Activated naive CD8-positive, alpha-beta T cell treated with anti-CD3 and anti-CD28 coated beads, Interleukin-2, amount 10 ng/mL, durations not matched to agents 7 days and 5 days (primary cell): ENCODE results near the gene ZNF581. TPM values are rescaled to one million over a fixed set of nuclear protein-coding genes. Genes with fewer than 3 reads are reported as not detected.

Source experiments
- ATAC-seq: fragments of 150-1000 bp; cut with Tn5 transposase; one replicate; pipeline ENCODE4 v1.10.0; 2021; ENCODE audit warnings: low read depth, moderate library complexity
- POLR2A ChIA-PET: fragments of 350-600 bp; sonication (Branson Sonifier 250); formaldehyde crosslinking; loops from one replicate; lab custom pipeline; 2021; ENCODE audit warnings: antibody characterized with exemption; lab: Charles Lee
- DNase-seq: peaks from one replicate; pipeline ENCODE4 v3.0.0; 2021
- H3K27ac Mint-ChIP-seq: one replicate; pipeline ENCODE4 v1.8.0; 2022; ENCODE audit warnings: mild to moderate bottlenecking, mixed read lengths
- H3K27me3 Mint-ChIP-seq: one replicate; pipeline ENCODE4 v1.8.0; 2022; ENCODE audit warnings: mild to moderate bottlenecking, moderate library complexity, mixed read lengths
- H3K36me3 Mint-ChIP-seq: one replicate; pipeline ENCODE4 v1.8.0; 2021; ENCODE audit warnings: mild to moderate bottlenecking, mixed read lengths
- H3K4me1 Mint-ChIP-seq: one replicate; pipeline ENCODE4 v1.8.0; 2021; ENCODE audit warnings: mixed read lengths
- H3K4me3 Mint-ChIP-seq: one replicate; pipeline ENCODE4 v1.8.0; 2022; ENCODE audit warnings: mild to moderate bottlenecking, moderate library complexity, mixed read lengths
- H3K9me3 Mint-ChIP-seq: one replicate; pipeline ENCODE4 v1.8.0; 2021; ENCODE audit warnings: mixed read lengths
- total RNA-seq, 2 experiments: library from RNA; stranded (reverse); gene quantifications; one replicate each; pipeline ENCODE4 v1.2.3, GENCODE V29; 2021

Gene ZNF581
- total RNA-seq, 2 experiments from 2014 or later: 28.6 to 31.7 TPM

- peak; percentile 80 for DNase-seq
- peaks cover 43% of the 10 kb centered on the region for H3K4me1 Mint-ChIP-seq
- POLR2A ChIA-PET: no interaction called here
- H3K36me3 Mint-ChIP-seq: peaks cover 19% of the 10 kb centered on the region
- H3K27ac Mint-ChIP-seq: peak within 1 kb of the TSS; percentile 97
- ATAC-seq: peak; percentile 35
- H3K4me3 Mint-ChIP-seq: peak within 1 kb of the TSS; percentile 97
- H3K27me3 Mint-ChIP-seq: no peaks in the 10 kb centered on the region
- H3K9me3 Mint-ChIP-seq: no peaks in the 10 kb centered on the region
Measured at GRCh38 chr19:55640577-55641425, 2.6 kb upstream of the ZNF581 start, which contains the start of gene ZNF580. ZNF580 (plus strand) TSS chr19:55641002; CDS start chr19:55642509, 1,507 bp downstream.

DNA sequence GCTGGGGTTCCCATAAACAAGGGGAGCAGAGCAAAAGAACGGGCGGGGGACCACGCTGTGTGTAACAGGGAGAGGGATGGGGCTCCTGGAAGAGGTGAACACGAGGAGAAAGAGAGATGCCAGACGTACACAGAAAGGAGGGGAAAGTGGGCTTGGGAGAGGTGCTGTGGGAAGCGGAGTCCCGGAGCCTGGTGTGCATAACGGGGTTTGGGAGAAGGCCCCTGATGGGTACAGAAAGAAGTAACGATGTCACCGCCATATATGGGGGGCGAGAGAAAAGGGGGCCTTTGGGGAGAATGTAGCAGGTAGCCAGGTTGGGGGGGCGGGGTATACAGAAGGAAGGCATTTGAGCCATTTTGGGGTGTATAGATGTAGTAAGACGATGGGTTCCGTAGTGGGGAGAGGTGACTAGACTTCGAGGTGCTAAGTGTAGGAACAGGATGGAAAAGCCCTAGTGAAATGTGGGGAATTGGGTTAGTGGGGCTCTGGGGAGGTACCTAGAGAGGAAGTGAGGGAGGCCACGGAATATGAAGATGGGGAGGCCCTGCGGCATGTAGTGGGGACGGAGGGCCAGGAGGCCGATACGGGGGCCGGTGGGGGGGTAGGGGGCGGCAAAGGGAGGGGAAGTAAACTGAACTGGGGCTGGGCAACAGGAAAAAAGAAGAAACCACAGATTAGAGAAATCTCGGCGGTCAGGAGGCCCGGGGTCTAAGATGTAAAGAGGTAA, 1.9 kb upstream of the ZNF581 start:
- POLR2A ChIA-PET: interaction anchor here (1.0 to 2.5 kb wide), 4 partner anchors 9 to 42 kb away, joined by 4 to 20 read pairs (median 8); partner anchors contain the start of genes FIZ1, U2AF2 and ZNF524
- Mint-ChIP-seq H3K27ac (peak overlapping the region; percentile 97), H3K4me3 (peak overlapping the region; percentile 97), H3K27me3 (no peaks in the 10 kb centered on the region), H3K9me3 (no peaks in the 10 kb centered on the region), H3K36me3 (peaks cover 13% of the 10 kb centered on the region), H3K4me1 (peaks cover 35% of the 10 kb centered on the region)
- ATAC-seq (no peak), DNase-seq (no peak)

DNA sequence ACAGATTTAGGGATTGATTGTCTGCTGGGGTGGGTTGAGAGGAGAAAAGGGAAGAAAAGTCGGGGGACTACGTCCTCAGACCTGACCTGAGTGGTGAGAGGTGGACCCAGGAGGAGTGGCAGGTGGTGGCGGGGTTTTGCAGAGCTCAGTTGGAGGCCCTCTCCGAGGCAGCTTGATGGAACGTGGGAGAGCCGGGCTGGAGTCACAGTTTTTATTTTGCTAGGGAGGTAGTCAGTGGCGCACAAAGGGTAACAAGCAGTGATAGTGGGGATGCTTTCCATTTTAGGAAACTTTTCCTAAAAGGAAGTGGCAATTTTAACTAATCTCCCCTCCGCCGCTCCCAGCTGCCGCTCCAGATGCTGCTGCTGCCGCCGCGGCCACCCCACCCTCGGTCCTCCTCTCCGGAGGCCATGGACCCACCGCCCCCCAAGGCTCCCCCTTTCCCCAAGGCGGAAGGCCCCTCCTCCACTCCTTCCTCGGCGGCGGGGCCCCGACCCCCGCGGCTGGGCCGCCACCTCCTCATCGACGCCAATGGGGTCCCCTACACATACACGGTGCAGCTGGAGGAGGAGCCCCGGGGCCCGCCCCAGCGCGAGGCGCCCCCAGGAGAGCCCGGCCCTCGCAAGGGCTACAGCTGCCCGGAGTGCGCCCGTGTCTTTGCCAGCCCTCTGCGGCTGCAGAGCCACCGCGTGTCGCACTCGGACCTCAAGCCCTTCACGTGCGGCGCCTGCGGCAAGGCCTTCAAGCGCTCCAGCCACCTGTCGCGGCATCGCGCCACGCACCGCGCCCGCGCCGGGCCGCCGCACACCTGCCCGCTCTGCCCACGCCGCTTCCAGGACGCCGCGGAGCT, 1.1 kb upstream of the ZNF581 start:
- POLR2A ChIA-PET: interaction anchor here (0.8 to 2.5 kb wide), 7 partner anchors 8 to 258 kb away, joined by 4 to 20 read pairs (median 7); partner anchors contain the start of genes FIZ1, TMEM238, U2AF2 and ZNF524
- no peaks in the 10 kb centered on the region for H3K27me3 Mint-ChIP-seq
- H3K36me3 Mint-ChIP-seq: peaks cover 13% of the 10 kb centered on the region
- peak overlapping the region; percentile 99 for H3K27ac Mint-ChIP-seq
- H3K4me3 Mint-ChIP-seq: peak overlapping the region; percentile 97
- peaks cover 38% of the 10 kb centered on the region for H3K4me1 Mint-ChIP-seq
- DNase-seq (peak; percentile 56), ATAC-seq (peak; percentile 13)
- no peaks in the 10 kb centered on the region for H3K9me3 Mint-ChIP-seq

DNA sequence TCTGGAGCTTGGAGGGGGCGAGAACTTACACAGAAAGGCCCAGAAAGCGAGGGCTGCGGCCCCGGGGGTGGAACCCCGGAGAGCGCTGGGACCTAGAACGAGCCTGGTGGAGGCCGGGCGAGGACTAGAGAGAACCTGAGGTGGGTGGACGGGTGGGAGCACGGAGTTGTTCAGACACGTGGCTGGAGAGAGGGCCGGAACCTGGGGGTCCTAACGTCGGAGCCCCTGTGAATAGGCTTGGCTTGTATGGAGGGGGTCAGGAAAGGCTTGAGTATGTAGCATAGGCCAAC, 383 bp downstream of the ZNF581 start:
- peak overlapping the region; percentile 99 for H3K27ac Mint-ChIP-seq
- POLR2A ChIA-PET: interaction anchor here (2.5 kb wide), 1 partner anchor 10 kb away, joined by 20 read pairs; the partner anchor contains the start of gene U2AF2
- H3K9me3 Mint-ChIP-seq: no peaks in the 10 kb centered on the region
- DNase-seq (no peak), ATAC-seq (no peak)
- H3K4me3 Mint-ChIP-seq: peak overlapping the region; percentile 97
- H3K4me1 Mint-ChIP-seq: peaks cover 30% of the 10 kb centered on the region
- peaks cover 8% of the 10 kb centered on the region for H3K36me3 Mint-ChIP-seq
- no peaks in the 10 kb centered on the region for H3K27me3 Mint-ChIP-seq

DNA sequence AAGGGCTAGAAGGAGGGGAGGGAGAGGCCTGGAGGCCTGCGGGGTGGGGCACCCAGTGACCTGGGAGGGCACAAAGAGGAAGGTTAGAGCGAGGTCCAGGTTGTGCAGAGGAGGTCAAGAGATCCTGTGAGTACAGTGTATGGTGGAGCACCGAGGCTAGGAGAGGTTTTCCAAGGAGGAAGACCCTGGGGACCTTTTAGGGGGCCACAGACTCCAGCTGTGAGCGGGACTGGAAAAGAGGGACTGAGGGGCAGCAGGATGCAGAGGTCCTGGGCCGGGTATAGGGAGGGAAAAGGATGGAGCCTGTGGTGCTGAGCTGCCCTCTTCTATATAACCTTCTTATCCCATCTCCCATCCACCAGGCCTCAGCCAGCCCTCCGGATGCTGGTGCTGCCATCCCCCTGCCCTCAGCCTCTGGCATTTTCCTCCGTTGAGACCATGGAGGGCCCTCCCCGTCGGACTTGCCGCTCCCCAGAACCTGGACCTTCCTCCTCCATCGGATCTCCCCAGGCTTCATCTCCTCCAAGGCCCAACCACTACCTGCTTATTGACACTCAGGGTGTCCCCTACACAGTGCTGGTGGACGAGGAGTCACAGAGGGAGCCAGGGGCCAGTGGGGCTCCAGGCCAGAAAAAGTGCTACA, 863 bp downstream of the ZNF581 start:
- H3K27me3 Mint-ChIP-seq: no peaks in the 10 kb centered on the region
- POLR2A ChIA-PET: interaction anchor here (2.5 kb wide), 1 partner anchor 10 kb away, joined by 20 read pairs; the partner anchor contains the start of gene U2AF2
- H3K4me1 Mint-ChIP-seq: peaks cover 27% of the 10 kb centered on the region
- peak overlapping the region; percentile 99 for H3K27ac Mint-ChIP-seq
- peaks cover 5% of the 10 kb centered on the region for H3K36me3 Mint-ChIP-seq
- no peaks in the 10 kb centered on the region for H3K9me3 Mint-ChIP-seq
- ATAC-seq: no peak
- DNase-seq: no peak
- H3K4me3 Mint-ChIP-seq: peak overlapping the region; percentile 97

DNA sequence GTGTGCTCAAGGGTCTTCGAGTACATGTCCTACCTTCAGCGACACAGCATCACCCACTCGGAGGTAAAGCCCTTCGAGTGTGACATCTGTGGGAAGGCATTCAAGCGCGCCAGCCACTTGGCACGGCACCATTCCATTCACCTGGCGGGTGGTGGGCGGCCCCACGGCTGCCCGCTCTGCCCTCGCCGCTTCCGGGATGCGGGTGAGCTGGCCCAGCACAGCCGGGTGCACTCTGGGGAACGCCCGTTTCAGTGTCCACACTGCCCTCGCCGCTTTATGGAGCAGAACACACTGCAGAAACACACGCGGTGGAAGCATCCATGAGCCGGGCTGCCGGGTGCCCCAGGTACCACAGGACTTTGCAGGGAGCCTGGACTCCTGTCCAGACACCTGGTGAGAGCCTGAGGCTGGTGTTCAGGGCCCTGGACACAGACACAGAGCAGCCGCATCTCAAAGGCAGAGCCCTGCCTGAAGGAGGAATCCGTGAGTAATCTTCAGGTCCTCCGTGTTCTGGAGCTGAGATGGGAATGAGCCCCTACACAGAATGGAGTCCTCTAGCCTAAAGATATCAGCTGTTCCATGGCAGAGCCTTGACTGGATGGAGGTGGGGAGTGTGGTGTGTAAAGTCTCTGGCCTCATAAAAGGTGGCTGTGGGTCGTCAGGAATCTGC, 1.5 kb downstream of the ZNF581 start:
- Mint-ChIP-seq H3K27ac (peak overlapping the region; percentile 99), H3K4me3 (peak overlapping the region; percentile 97)
- no peak for DNase-seq

DNA sequence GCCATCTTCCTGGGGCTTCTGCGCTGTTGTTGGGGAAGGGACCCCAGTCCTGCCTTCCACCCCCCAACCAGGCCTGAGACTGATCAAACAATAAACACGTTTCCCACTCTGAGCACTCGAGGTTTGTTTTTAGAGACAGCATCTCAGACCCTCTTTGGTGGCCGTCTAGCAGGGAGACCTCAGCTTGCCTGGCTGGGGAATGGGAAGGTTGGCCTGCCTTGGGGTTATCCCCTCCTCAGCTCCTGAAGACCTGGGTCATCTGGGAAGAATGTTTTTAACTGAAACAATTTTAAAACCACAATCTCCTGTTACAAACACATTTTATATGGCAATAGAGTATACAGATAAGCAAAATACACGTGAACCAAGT, 2.0 kb downstream of the ZNF581 start:
- no peak for ATAC-seq
- Mint-ChIP-seq H3K27ac (no peak overlapping the region), H3K4me1 (peaks cover 31% of the 10 kb centered on the region), H3K27me3 (no peaks in the 10 kb centered on the region), H3K9me3 (no peaks in the 10 kb centered on the region), H3K36me3 (peaks cover 8% of the 10 kb centered on the region), H3K4me3 (peak overlapping the region; percentile 52)
- DNase-seq: no peak
- POLR2A ChIA-PET: interaction anchor here (0.5 to 0.7 kb wide), 3 partner anchors 11 to 974 kb away, joined by 3 read pairs; no protein-coding TSS in a partner anchor

More for the DNA sequence above, 1.5 kb downstream of the ZNF581 start:
- ATAC-seq: no peak
- POLR2A ChIA-PET: interaction anchor here (0.5 kb wide), 1 partner anchor 11 kb away, joined by 3 read pairs; no protein-coding TSS in a partner anchor
- Mint-ChIP-seq H3K9me3 (no peaks in the 10 kb centered on the region), H3K27me3 (no peaks in the 10 kb centered on the region), H3K36me3 (peaks cover 8% of the 10 kb centered on the region), H3K4me1 (peaks cover 31% of the 10 kb centered on the region)

GRCh38 chr19:55646889-55647731, 3.7 kb downstream of the ZNF581 start:
- Mint-ChIP-seq H3K9me3 (no peaks in the 10 kb centered on the region), H3K27ac (peak overlapping the region; percentile 79), H3K27me3 (no peaks in the 10 kb centered on the region), H3K36me3 (peaks cover 11% of the 10 kb centered on the region), H3K4me3 (peak overlapping the region; percentile 89), H3K4me1 (peaks cover 26% of the 10 kb centered on the region)
- ATAC-seq (no peak), DNase-seq (no peak)
- POLR2A ChIA-PET: interaction anchor here (0.6 to 2.0 kb wide), 5 partner anchors 10 to 1787 kb away, joined by 3 to 13 read pairs (median 4); partner anchors contain the start of gene ZNF784

DNA sequence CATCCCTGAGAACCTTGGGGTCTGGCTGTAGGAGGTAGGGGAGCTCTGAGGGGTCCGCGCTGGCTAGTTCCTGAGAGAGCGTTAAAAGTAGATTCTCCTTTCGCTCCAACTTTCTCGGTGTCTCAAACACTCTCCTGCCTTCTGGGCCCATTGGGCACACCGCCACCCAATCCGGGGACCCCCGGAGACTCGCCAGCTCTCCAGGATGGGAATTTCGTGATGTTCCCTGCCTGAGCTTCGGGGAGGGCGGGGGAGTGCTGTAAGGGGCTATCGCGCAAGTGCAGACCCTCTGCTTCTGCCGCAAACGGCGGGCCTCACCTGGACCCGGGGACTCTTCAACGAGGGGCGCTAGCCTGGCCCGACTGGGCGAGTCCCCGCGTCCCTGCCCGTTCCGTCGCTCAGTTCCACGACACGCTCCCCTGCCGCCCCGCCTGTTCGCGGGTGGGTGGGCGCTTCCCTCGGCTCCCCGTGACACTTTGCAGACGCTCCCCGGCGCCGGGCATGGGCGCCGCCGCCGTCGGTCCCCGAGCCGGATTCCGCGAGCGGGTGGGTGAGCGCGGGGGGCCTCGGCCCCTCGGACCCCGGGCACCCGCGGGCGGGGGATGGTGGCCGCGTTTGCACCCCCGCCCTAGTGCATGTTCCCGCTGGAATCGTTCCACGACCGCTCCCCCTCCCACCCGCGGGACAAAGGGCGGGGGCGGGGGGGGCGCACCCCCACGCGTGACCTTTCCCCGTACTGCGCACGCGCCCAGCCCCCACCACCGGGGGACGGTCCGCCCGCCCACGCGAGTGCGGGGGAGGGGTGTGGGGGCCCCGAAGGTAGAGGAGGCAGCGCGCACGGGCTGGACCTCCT, 4.5 kb downstream of the ZNF581 start, which contains the start of gene CCDC106:
CCDC106 (plus strand) TSS at position 481 of the 853 bp plus-strand sequence. CDS start 835 bp downstream, outside the sequence.
- peak within 1 kb of the TSS; percentile 89 for H3K4me3 Mint-ChIP-seq
- ATAC-seq (peak; percentile 35), DNase-seq (peak; percentile 79)
- POLR2A ChIA-PET: interaction anchor here (0.6 to 2.0 kb wide), 5 partner anchors 11 to 1788 kb away, joined by 3 to 13 read pairs (median 4); partner anchors contain the start of gene ZNF784
- H3K36me3 Mint-ChIP-seq: peaks cover 11% of the 10 kb centered on the region
- no peaks in the 10 kb centered on the region for H3K9me3 Mint-ChIP-seq
- no peaks in the 10 kb centered on the region for H3K27me3 Mint-ChIP-seq
- peak within 1 kb of the TSS; percentile 83 for H3K27ac Mint-ChIP-seq
- H3K4me1 Mint-ChIP-seq: peaks cover 24% of the 10 kb centered on the region

GRCh38 chr19:55648585-55649267, 5.3 kb downstream of the ZNF581 start:
- no peak for ATAC-seq
- Mint-ChIP-seq H3K4me3 (peak overlapping the region; percentile 84), H3K27ac (peak overlapping the region; percentile 83), H3K4me1 (peaks cover 19% of the 10 kb centered on the region), H3K36me3 (peaks cover 11% of the 10 kb centered on the region), H3K9me3 (no peaks in the 10 kb centered on the region), H3K27me3 (no peaks in the 10 kb centered on the region)
- POLR2A ChIA-PET: interaction anchor here (0.6 kb wide), 1 partner anchor 490 kb away, joined by 7 read pairs; no protein-coding TSS in a partner anchor
- DNase-seq: no peak
